ENCODE results near the gene TNIK. TPM values are rescaled to one million over a fixed set of nuclear protein-coding genes. Genes with fewer than 3 reads are reported as not detected.
A peak's percentile ranks its signal among the peaks of the same experiment; 100 is the strongest.

TNIK gene
- total and polyA plus RNA-seq, 2 of the 4 experiments (the other 2 are of a cell fraction), result 3.4 to 6.3 TPM

DNA sequence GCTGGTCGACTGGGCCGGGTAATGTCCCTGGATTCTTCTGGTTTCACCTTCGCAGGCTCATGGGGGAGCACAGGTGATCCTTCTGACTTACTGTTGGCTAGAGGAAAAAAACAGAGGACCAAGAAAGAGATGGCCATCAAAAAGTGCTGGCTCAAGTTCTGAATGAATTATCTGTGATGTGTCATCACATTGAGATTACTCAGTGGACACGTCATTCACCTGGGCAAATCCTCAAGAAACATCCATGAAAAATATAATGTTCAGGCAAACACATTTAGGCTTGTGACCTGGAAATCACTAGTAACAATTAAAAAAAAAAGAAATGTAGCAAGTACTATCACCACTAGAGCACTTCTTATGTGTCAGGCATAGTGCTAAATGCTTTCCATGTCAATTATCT, 352.1 kb downstream of the TNIK start:
- DNase-seq (peak; percentile 29), ATAC-seq (ENCODE audit: low read depth) (no peak)
- Histone ChIP-seq H2BK120ac (ENCODE audit: low read depth, low read length) (no peak overlapping the region), H4K20me1 (ENCODE audit: insufficient read depth, low read length) (no peaks in the 10 kb centered on the region), H2AFZ (replicated peaks; ENCODE audit: low read length, poor library complexity) (no peak overlapping the region), H2AK9ac (replicated peaks; ENCODE audit: low read depth, low read length, poor library complexity) (no peak overlapping the region), H4K8ac (ENCODE audit: low read depth in 2 of 2, low read length in 2 of 2) (no peak overlapping the region), H3K4me3 (ENCODE audit: insufficient read depth, low read depth, low read length) (no peak overlapping the region), H3K23ac (ENCODE audit: low read depth, low read length) (no peak overlapping the region), H4K5ac (ENCODE audit: low read depth, low read length) (no peak overlapping the region), H3K4me2 (ENCODE audit: low read depth, low read length) (no peak overlapping the region), H3K4ac (ENCODE audit: low read depth, low read length) (no peak overlapping the region), H2BK20ac (ENCODE audit: low read depth, low read length) (no peak overlapping the region), H2BK15ac (ENCODE audit: low read depth, low read length) (no peak overlapping the region), H3K14ac (replicated peaks; ENCODE audit: low read depth, low read length) (no peak overlapping the region), H3K36me3 (ENCODE audit: control insufficient read depth, insufficient read depth, low read length) (peaks cover 3% of the 10 kb centered on the region; the same call in 1 of the 2 replicates), H4K91ac (ENCODE audit: insufficient read depth, low read depth, low read length) (no peak overlapping the region), H3K27me3 (ENCODE audit: control insufficient read depth, insufficient read depth, low read length) (no peaks in the 10 kb centered on the region), H3K9ac (ENCODE audit: low read depth, low read length) (no peak overlapping the region), H2AK5ac (ENCODE audit: low read depth, low read length) (no peak overlapping the region), H3K18ac (ENCODE audit: low read depth, low read length) (no peak overlapping the region), H3K56ac (ENCODE audit: extremely low read depth, insufficient read depth, low read length) (no peak overlapping the region), H3K27ac (ENCODE audit: insufficient read depth, low read length) (no peak overlapping the region), H3K9me3 (ENCODE audit: control insufficient read depth, insufficient read depth, low read length) (no peaks in the 10 kb centered on the region), H3K4me1 (ENCODE audit: control insufficient read depth, insufficient read depth, low read length) (no peaks in the 10 kb centered on the region), H2BK5ac (ENCODE audit: low read depth, low read length, poor library complexity, severe bottlenecking) (no peak overlapping the region), H3K79me1 (ENCODE audit: low read depth in 1 of 2, low read length in 2 of 2) (no peaks in the 10 kb centered on the region), H3K9me1 (ENCODE audit: insufficient read depth, low read length) (no peaks in the 10 kb centered on the region)
- intact Hi-C loops (cut with micrococcal nuclease), result no loop called here
- in situ Hi-C loops (cut with MboI; ENCODE audit: low sequenced_read_pairs), result no loop called here
- ChIA-PET POLR2A (ENCODE audit: unreplicated experiment) (no interaction called here), CTCF (no interaction called here)
- no peak for TF ChIP-seq FOS (IDR thresholded peaks at IDR 0.05; ENCODE audit: low read depth, low read length)
- no peak for TF ChIP-seq BHLHE40 (IDR thresholded peaks at IDR 0.05; ENCODE audit: low read depth, low read length)
- no peak for TF ChIP-seq CEBPB (IDR thresholded peaks at IDR 0.05; ENCODE audit: low read depth, low read length)
- no peak for TF ChIP-seq RCOR1 (IDR thresholded peaks at IDR 0.05; ENCODE audit: insufficient replicate concordance, low read length)
- TF ChIP-seq, protein P1, sequence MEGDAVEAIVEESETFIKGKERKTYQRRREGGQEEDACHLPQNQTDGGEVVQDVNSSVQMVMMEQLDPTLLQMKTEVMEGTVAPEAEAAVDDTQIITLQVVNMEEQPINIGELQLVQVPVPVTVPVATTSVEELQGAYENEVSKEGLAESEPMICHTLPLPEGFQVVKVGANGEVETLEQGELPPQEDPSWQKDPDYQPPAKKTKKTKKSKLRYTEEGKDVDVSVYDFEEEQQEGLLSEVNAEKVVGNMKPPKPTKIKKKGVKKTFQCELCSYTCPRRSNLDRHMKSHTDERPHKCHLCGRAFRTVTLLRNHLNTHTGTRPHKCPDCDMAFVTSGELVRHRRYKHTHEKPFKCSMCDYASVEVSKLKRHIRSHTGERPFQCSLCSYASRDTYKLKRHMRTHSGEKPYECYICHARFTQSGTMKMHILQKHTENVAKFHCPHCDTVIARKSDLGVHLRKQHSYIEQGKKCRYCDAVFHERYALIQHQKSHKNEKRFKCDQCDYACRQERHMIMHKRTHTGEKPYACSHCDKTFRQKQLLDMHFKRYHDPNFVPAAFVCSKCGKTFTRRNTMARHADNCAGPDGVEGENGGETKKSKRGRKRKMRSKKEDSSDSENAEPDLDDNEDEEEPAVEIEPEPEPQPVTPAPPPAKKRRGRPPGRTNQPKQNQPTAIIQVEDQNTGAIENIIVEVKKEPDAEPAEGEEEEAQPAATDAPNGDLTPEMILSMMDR (conservative IDR thresholded peaks at IDR 0.05; ENCODE audit: low read depth, low read length), result no peak
- TF ChIP-seq, protein P2, sequence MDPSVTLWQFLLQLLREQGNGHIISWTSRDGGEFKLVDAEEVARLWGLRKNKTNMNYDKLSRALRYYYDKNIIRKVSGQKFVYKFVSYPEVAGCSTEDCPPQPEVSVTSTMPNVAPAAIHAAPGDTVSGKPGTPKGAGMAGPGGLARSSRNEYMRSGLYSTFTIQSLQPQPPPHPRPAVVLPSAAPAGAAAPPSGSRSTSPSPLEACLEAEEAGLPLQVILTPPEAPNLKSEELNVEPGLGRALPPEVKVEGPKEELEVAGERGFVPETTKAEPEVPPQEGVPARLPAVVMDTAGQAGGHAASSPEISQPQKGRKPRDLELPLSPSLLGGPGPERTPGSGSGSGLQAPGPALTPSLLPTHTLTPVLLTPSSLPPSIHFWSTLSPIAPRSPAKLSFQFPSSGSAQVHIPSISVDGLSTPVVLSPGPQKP (IDR thresholded peaks at IDR 0.05; ENCODE audit: borderline replicate concordance, low read depth, low read length), result no peak
- no peak for TF ChIP-seq SMC3 (IDR thresholded peaks at IDR 0.05; ENCODE audit: low read depth, low read length)
- no peak for TF ChIP-seq RAD21 (IDR thresholded peaks at IDR 0.05; ENCODE audit: low read length)
- no peak for TF ChIP-seq NFE2L2 (IDR thresholded peaks at IDR 0.05; ENCODE audit: low read depth, low read length)
- no peak for TF ChIP-seq MAZ (IDR thresholded peaks at IDR 0.05; ENCODE audit: borderline replicate concordance, low read depth, low read length)
- TF ChIP-seq, protein P3, sequence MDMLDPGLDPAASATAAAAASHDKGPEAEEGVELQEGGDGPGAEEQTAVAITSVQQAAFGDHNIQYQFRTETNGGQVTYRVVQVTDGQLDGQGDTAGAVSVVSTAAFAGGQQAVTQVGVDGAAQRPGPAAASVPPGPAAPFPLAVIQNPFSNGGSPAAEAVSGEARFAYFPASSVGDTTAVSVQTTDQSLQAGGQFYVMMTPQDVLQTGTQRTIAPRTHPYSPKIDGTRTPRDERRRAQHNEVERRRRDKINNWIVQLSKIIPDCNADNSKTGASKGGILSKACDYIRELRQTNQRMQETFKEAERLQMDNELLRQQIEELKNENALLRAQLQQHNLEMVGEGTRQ (IDR thresholded peaks at IDR 0.05; ENCODE audit: low read depth, low read length), result no peak
- TF ChIP-seq RFX5 (IDR thresholded peaks at IDR 0.05; ENCODE audit: low read depth, low read length), result no peak
- no peak for TF ChIP-seq MXI1 (IDR thresholded peaks at IDR 0.05; ENCODE audit: borderline replicate concordance, low read depth, low read length)
- TF ChIP-seq POLR2A (IDR thresholded peaks at IDR 0.05; ENCODE audit: low read depth, low read length), result no peak
- no peak for TF ChIP-seq MAFK (IDR thresholded peaks at IDR 0.05; ENCODE audit: low read depth, low read length)
- TF ChIP-seq CHD1 (IDR thresholded peaks at IDR 0.05; ENCODE audit: low read depth, low read length), result no peak
- BruUV-seq (replicated peaks), result no TSS peak
- dilution Hi-C loops (cut with HindIII; ENCODE audit: low sequenced_read_pairs, unreplicated experiment), result no loop called here
- 100% methylated on average over 2 of the region's 4 CpGs; no CpG with 5 or more reads in 1 of the 2 experiments for WGBS, 2 experiments (ENCODE audit: extremely low coverage in 2 of 2, insufficient read length in 1 of 2)

Data from IMR-90 (cell line).